Activated T-cell treated with anti-CD3 and anti-CD28 coated beads, Interleukin-2, amount 50 U/mL, for 4 hours (primary cell): ENCODE data around the gene NUP93. TPM values are rescaled to one million over a fixed set of nuclear protein-coding genes. Genes with fewer than 3 reads are reported as not detected.

Experiments
- ATAC-seq, 2 donors: fragments of 200-7000 bp; cut with Tn5 transposase; one replicate each; pipeline ENCODE4 v1.10.0; 2021
- DNase-seq: peaks from one replicate; pipeline ENCODE4 v3.0.0-alpha.2; 2020
- H3K27me3 Mint-ChIP-seq: one replicate; pipeline ENCODE4 v1.8.0; 2021; ENCODE audit warnings: low read depth, mixed read lengths
- H3K36me3 Mint-ChIP-seq: one replicate; pipeline ENCODE4 v1.8.0; 2022; ENCODE audit warnings: mixed read lengths; ENCODE audit not compliant: insufficient read depth
- H3K4me1 Mint-ChIP-seq: one replicate; pipeline ENCODE4 v1.8.0; 2021; ENCODE audit warnings: low read depth, mixed read lengths
- H3K4me3 Mint-ChIP-seq: one replicate; pipeline ENCODE4 v1.8.0; 2021; ENCODE audit warnings: mild to moderate bottlenecking, moderate library complexity, mixed read lengths
- H3K9me3 Mint-ChIP-seq: one replicate; pipeline ENCODE4 v1.8.0; 2021; ENCODE audit warnings: mixed read lengths
- total RNA-seq, 3 donors: library from RNA; stranded (reverse); gene quantifications; one replicate each; pipeline ENCODE4 v1.2.1, GENCODE V29; 2021

The NUP93 gene
- total RNA-seq, 3 donors from 2014 or later, result 178 to 195 (median 181) TPM

DNA sequence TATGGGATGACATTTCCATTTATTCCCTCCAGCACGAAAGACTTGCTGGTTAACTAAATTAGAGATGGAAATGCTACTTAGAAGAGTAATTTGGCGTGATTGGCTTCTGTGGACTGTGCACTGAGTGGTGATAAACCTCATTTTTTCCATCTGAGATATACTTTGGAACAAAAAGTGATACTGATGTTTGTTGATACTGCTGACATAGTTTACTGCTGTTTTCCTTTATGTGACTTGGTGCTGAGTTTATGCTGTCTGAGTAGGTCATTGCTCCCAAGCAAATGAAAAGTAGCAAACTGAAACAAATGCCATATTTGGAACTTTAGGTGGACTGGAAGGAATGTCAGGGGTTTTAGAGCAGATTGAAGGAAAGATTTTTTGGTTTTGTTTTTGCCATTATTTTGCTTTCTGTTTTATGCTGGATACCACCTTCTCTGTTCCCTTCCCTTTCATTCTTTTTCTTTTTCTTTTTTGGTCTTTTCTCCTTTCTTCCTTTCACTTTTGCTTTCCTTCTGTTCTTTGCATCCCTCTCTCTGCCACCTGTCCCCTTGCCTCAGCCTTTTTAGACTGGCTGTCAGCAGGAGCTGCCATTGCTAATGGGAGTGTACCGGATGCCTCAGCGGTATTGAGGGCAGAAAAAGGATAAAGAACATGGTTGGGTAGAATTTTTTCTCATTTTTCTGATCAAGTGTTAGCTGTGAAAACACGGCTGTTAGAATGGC lies 41.8 kb downstream of the NUP93 start:
- H3K4me3 Mint-ChIP-seq, result no peak overlapping the region
- peaks cover 13% of the 10 kb centered on the region for H3K36me3 Mint-ChIP-seq
- H3K9me3 Mint-ChIP-seq, result no peaks in the 10 kb centered on the region
- peaks cover 27% of the 10 kb centered on the region for H3K4me1 Mint-ChIP-seq
- DNase-seq, result no peak
- H3K27me3 Mint-ChIP-seq, result no peaks in the 10 kb centered on the region
- no peak for ATAC-seq

DNA sequence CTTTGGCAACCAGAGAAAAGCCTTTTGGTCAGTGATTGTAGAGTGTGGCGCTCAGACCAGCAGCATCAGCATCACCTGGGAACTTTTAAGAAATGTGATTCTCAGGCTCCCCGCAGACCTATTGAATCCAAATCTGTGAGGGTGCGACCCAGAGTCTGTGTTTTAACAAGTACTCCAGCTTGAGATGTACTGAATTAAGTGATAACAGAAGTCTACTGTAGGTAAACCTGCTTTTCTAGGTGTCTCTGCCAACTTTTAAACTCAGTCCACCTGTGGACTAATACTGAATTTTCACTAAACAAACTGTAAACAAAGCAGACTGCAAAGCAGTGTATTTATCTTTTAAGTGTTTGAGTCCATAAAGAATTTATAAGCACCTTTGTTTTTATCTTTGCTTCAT lies 43.6 kb downstream of the NUP93 start:
- Mint-ChIP-seq H3K9me3 (no peaks in the 10 kb centered on the region), H3K4me1 (peaks cover 29% of the 10 kb centered on the region), H3K4me3 (no peak overlapping the region), H3K27me3 (no peaks in the 10 kb centered on the region), H3K36me3 (peaks cover 9% of the 10 kb centered on the region)
- no peak for DNase-seq
- no peak for ATAC-seq

DNA sequence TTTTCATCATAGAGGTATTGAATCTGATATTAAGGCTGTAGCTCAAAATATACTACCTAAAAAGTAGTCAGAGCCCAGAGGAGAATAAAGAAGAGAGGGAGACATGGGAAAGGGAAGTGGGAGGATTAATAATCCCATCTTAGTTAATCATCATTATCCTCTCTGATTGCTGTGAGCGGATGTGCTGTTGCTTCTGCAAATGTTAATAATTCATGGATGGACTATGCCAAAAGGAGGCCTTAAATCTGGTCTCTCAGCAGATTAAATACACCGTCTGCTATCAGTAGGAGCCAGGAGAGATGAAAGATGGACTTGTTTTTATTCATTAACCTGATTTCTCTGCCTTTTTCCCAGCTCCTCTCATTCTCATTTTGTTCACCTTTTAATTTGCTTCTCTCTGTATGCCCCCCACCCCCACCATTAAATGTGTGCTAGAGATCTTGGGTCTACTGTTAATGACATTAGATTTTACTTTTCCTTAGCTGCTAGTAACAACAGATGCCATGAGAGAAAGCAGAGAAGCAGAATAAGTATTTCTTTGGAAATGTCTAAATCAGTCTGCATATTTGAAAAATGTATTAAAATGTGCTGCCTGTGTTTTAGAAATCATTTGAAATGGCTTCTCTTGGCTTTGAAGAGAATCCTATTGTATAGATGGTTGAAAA lies 44.2 kb downstream of the NUP93 start:
- Mint-ChIP-seq H3K9me3 (no peaks in the 10 kb centered on the region), H3K4me3 (no peak overlapping the region), H3K4me1 (peaks cover 26% of the 10 kb centered on the region), H3K27me3 (no peaks in the 10 kb centered on the region), H3K36me3 (peaks cover 6% of the 10 kb centered on the region)
- no peak for DNase-seq
- ATAC-seq, result no peak

DNA sequence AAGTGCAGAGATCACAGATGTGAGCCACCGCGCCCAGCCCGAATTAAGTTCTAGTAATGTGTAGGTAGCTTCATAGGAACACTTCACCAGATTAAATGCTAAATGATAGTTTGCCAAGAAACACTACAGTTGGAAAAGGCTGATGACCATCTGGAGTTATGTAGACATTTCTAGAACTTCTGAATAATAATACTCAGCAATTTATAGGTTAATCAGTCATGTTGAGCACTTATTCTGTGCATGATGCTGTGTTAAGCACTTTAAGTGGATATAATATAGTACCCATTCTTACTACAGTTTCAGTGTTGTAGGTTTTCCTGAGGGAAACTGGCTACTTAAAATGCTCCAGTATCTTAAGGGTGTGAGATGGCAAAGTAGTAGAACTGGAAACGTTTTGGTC lies 45.2 kb downstream of the NUP93 start:
- Mint-ChIP-seq H3K27me3 (no peaks in the 10 kb centered on the region), H3K4me1 (peaks cover 26% of the 10 kb centered on the region), H3K4me3 (no peak overlapping the region), H3K36me3 (no peaks in the 10 kb centered on the region), H3K9me3 (no peaks in the 10 kb centered on the region)
- DNase-seq (no peak), ATAC-seq (no peak)

DNA sequence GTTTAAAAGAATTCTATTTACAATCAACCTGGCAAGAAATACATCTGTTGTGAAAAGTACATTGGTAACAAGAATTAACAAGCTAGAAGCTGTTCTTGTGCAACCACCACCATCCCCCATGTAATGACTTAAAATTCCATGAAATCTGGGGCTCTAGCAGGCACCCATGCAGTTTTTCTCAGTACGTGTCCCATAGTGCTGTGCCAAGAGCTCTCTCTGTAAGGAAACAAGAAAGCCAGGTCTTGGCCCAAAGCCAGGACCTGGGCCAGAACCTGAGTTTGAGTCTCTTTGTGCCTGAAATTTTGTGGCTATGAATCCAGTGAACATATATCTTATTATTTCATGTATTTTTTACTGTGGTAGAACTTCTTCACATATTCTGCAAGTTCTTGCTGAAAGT lies 46.6 kb downstream of the NUP93 start:
- peaks cover 26% of the 10 kb centered on the region for H3K4me1 Mint-ChIP-seq
- no peak overlapping the region for H3K4me3 Mint-ChIP-seq
- DNase-seq, result no peak
- no peak for ATAC-seq
- no peaks in the 10 kb centered on the region for H3K27me3 Mint-ChIP-seq
- no peaks in the 10 kb centered on the region for H3K9me3 Mint-ChIP-seq
- H3K36me3 Mint-ChIP-seq, result no peaks in the 10 kb centered on the region

DNA sequence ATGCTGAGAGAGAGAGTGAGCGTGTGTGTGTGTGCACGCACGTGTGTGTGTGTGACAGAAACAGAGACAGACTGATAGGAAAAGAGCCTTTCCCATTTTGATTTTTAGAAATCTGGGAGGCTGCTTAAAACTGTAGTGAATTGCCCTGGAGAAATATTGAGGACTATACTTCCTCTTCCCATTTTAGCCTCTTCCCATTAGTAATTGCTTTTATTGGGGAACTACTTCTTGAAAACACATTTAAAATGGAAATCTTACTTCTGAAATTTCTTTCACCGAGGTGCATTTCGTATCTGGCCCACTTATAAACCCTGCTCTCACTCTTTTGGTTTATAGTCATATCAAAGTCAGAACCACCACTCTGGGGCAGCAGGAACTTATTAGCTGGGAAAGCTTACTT lies 47.1 kb downstream of the NUP93 start:
- no peak overlapping the region for H3K4me3 Mint-ChIP-seq
- DNase-seq (no peak), ATAC-seq (no peak)
- H3K27me3 Mint-ChIP-seq, result no peaks in the 10 kb centered on the region
- H3K9me3 Mint-ChIP-seq, result no peaks in the 10 kb centered on the region
- no peaks in the 10 kb centered on the region for H3K36me3 Mint-ChIP-seq
- H3K4me1 Mint-ChIP-seq, result peaks cover 21% of the 10 kb centered on the region

DNA sequence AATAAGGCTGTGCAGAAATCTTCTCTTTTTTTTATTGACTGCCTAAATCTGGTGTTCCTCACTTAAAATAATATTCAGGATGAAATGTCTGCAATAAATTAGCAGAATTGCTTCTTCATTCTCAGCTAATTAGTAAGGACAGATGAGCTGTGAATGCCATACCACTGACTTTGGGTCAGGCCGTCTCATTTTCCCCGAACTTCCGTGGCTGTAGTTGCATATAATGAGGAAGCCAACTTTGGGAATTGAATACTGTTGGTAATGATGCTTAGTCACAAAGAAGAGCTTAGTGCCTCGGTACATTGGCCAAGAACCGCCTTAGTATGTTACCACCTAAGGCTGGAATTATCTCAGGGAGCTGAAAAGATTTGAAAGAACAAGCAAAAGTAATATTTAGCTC lies 47.6 kb downstream of the NUP93 start:
- Mint-ChIP-seq H3K9me3 (no peaks in the 10 kb centered on the region), H3K36me3 (no peaks in the 10 kb centered on the region), H3K4me3 (no peak overlapping the region), H3K4me1 (peaks cover 17% of the 10 kb centered on the region), H3K27me3 (no peaks in the 10 kb centered on the region)
- ATAC-seq, result no peak
- no peak for DNase-seq

DNA sequence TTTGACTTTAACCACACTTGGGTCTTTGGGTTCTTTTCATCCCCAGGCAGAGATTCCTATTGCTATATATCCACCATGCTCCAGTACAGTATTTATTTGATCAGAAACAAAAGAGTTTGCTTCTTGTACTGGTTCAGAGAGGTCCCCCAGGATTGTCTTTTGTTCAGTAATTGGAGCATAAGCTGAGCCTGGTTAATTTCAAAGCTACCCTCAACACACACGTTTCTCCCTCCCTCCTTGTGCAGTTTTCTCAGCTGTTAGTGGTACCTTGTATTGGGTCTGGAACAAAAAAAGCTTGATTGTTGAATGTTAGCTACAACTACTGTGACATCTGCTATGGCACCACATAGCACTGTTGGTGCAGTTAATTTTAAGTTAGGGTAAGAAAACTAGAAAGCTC lies 50.0 kb downstream of the NUP93 start:
- H3K4me3 Mint-ChIP-seq, result no peak overlapping the region

DNA sequence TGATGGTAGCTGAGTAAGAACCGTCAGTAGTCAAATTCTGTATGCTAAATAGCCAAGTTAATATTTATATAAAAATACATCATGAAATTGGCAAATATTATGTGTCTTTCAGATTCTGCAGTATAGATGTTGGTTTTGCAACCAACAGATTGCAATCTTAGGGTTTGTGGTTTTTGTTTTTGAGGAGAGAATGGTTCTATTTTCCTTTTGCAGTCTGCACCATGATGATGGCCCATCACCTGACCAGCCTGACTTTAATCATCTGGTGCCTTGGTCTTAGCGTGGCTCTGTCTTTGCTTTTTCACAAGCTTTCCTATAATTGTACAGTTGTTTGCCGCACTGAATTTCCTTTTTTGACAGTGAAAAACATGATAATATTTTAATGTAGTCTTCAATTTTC lies 50.7 kb downstream of the NUP93 start:
- no peak for ATAC-seq
- H3K4me1 Mint-ChIP-seq, result peaks cover 25% of the 10 kb centered on the region
- no peaks in the 10 kb centered on the region for H3K27me3 Mint-ChIP-seq
- H3K36me3 Mint-ChIP-seq, result peaks cover 2% of the 10 kb centered on the region
- no peaks in the 10 kb centered on the region for H3K9me3 Mint-ChIP-seq
- no peak for DNase-seq
- H3K4me3 Mint-ChIP-seq, result no peak overlapping the region

More for the DNA sequence above, 50.0 kb downstream of the NUP93 start:
- DNase-seq (no peak), ATAC-seq (no peak)
- Mint-ChIP-seq H3K4me1 (peaks cover 25% of the 10 kb centered on the region), H3K36me3 (peaks cover 2% of the 10 kb centered on the region), H3K27me3 (no peaks in the 10 kb centered on the region), H3K9me3 (no peaks in the 10 kb centered on the region)

DNA sequence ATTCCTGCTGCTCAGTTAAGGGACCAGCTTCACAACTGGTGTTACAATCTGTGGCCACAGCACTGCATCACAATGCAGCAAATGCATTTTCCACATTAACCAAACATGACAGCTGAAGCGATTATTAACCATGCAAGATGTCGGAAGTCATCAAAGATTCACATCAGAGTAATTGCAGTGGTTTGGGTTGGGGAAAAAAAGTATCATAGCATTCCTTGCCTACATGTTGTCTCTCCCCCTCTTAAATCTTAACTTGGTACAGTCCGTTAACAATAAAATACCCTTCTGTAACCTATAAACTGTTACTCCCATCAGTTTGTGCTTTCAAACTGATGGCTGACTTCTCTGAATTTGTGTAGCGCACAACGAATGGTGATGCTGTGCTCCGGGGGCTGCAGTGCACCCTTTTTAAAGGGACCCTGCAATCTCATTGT lies 51.6 kb downstream of the NUP93 start:
- no peak for DNase-seq
- Mint-ChIP-seq H3K4me3 (no peak overlapping the region), H3K27me3 (no peaks in the 10 kb centered on the region), H3K36me3 (peaks cover 2% of the 10 kb centered on the region), H3K4me1 (peaks cover 25% of the 10 kb centered on the region), H3K9me3 (no peaks in the 10 kb centered on the region)
- ATAC-seq, result no peak

DNA sequence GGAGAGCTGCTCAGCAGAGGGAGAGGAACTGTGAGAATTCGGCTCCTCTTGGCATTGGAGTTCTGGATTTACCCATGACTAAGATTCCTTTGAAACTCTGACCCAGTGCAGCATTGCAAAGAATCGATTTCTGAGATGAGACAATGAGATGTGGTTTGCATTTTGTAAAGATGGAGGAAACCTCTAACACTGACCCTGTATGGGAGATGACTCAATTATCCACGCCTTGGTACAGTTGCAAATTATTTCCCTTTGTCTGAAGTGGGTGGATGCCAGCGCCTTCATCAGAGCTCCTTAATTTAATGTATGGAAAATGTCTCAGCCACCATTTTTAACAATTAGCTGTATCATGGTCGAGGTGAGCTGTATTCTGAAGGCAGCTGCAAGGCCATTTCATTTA lies 53.4 kb downstream of the NUP93 start:
- H3K9me3 Mint-ChIP-seq, result no peaks in the 10 kb centered on the region
- H3K4me1 Mint-ChIP-seq, result peaks cover 23% of the 10 kb centered on the region
- peaks cover 4% of the 10 kb centered on the region for H3K36me3 Mint-ChIP-seq
- H3K4me3 Mint-ChIP-seq, result no peak overlapping the region
- ATAC-seq (no peak), DNase-seq (no peak)
- H3K27me3 Mint-ChIP-seq, result no peaks in the 10 kb centered on the region

DNA sequence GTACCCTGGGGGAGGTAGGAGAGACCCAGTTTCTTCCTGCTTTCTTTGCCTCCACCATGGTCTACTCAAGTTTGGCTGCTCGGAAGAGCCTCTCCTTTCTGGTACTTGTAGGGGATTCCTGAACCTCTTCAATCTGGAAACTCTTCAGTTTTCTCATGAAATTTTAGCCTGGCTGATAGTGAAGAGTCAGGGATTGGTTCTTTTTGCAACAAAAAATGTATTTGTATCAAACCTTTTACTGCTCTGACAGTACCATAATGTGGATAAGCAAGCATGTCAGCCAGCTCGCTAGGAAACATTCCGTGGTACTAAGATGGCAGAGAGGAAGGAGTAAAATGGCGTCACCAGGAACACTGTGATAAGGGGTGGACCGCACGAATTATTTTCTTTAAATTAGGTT lies 55.4 kb downstream of the NUP93 start:
- H3K27me3 Mint-ChIP-seq, result no peaks in the 10 kb centered on the region
- no peaks in the 10 kb centered on the region for H3K9me3 Mint-ChIP-seq
- H3K36me3 Mint-ChIP-seq, result peaks cover 4% of the 10 kb centered on the region
- peaks cover 17% of the 10 kb centered on the region for H3K4me1 Mint-ChIP-seq
- H3K4me3 Mint-ChIP-seq, result no peak overlapping the region
- DNase-seq (no peak), ATAC-seq (no peak)

DNA sequence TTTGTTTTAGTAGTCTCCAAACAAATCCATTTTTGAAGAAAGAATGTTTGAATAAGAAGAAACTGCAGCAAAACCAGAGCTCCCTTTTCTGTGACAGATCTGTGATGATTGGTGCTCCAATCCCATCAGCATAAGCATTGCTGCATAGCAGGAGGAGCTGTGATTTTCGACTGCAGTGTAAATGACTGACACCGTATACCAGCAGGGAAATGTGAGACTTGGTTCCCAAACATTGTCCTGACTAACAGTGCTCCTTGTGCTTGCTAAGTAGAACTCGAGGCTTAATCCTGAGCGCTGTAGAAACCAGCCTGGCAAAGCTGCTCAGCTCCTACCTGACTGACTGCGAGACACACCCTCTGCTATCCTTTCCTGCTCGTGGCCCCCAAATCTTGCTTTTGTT lies 57.2 kb downstream of the NUP93 start:
- H3K4me3 Mint-ChIP-seq, result no peak overlapping the region
- DNase-seq, result no peak
- no peaks in the 10 kb centered on the region for H3K9me3 Mint-ChIP-seq
- H3K27me3 Mint-ChIP-seq, result no peaks in the 10 kb centered on the region
- peaks cover 10% of the 10 kb centered on the region for H3K4me1 Mint-ChIP-seq
- H3K36me3 Mint-ChIP-seq, result peaks cover 4% of the 10 kb centered on the region
- no peak for ATAC-seq

DNA sequence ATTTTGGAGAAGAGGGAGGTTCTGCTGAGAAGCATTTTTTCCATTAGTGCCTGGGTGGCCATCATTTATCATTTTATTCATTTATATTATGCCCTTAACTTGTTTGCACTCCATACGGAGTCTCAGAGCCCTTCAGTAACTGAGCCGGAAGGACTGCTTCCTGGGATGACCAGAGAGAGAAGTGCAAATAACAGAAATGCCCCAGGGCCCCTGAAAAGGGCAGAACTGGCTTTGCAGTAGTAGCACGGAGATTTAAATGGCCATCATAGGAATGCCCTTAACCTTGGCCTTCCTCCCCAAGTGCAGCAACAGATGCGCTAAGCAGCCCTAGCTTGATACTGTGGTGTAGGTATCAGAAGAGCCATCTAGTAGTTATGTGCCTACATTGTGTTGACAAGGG lies 58.5 kb downstream of the NUP93 start:
- H3K27me3 Mint-ChIP-seq, result no peaks in the 10 kb centered on the region
- no peak for ATAC-seq
- peaks cover 5% of the 10 kb centered on the region for H3K4me1 Mint-ChIP-seq
- no peak overlapping the region for H3K4me3 Mint-ChIP-seq
- H3K9me3 Mint-ChIP-seq, result no peaks in the 10 kb centered on the region
- no peak for DNase-seq
- peaks cover 4% of the 10 kb centered on the region for H3K36me3 Mint-ChIP-seq

DNA sequence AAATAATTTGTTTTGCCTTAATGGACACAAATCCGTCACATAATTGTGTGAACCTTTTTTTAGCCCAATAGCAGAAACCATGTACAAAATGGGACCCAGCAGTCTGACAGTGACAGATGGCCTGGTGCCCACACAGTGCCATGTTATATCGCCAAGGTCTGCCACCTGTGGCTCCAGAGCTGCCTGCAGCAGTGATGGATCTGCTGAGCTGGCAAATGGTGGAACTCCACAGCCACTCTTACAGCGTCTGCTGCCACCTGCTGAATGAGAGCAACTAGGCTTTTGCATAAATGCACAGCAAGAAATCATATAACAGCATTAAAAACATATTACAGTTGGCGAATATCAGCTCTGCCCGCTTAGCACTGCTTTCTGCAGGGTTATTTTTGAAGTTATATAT lies 59.4 kb downstream of the NUP93 start:
- Mint-ChIP-seq H3K36me3 (peaks cover 2% of the 10 kb centered on the region), H3K27me3 (no peaks in the 10 kb centered on the region), H3K4me3 (no peak overlapping the region), H3K4me1 (peaks cover under 1% of the 10 kb centered on the region), H3K9me3 (no peaks in the 10 kb centered on the region)
- DNase-seq, result no peak
- no peak for ATAC-seq
